ENCODE results near the gene SALL4. TPM values are rescaled to one million over a fixed set of nuclear protein-coding genes. Genes with fewer than 3 reads are reported as not detected.
"Not testable (repeated sequence)": the region's sequence is repeated elsewhere in the genome, so short reads cannot be mapped to it uniquely, and the experiment has no call there.

Gene SALL4
- total RNA-seq, 2 experiments from 2014 or later: 0.05 to 0.08 TPM

- H3K36me3 ChIP-seq (ENCODE audit: insufficient read depth, low read length): no peaks in the 10 kb centered on the region
- CTCF ChIA-PET: no interaction called here
Measured at GRCh38 chr20:51789434-51789833, 12.9 kb downstream of the SALL4 start.

GRCh38 chr20:51788822-51789221 is 13.5 kb downstream of the SALL4 start:
- intact Hi-C loops (cut with DNase I, micrococcal nuclease): no loop called here
- no peaks in the 10 kb centered on the region for H3K36me3 ChIP-seq (ENCODE audit: insufficient read depth, low read length)
- no peaks in the 10 kb centered on the region for H3K9me3 Mint-ChIP-seq
- no peak overlapping the region for H3K4me3 ChIP-seq (ENCODE audit: low read length)
- ATAC-seq (ENCODE audit: poor library complexity): no peak
- no peak for DNase-seq
- H3K27me3 ChIP-seq (ENCODE audit: control insufficient read depth in 1 of 2, insufficient read depth in 2 of 2, low read length in 2 of 2): no peaks in the 10 kb centered on the region
- TF ChIP-seq, protein P1, sequence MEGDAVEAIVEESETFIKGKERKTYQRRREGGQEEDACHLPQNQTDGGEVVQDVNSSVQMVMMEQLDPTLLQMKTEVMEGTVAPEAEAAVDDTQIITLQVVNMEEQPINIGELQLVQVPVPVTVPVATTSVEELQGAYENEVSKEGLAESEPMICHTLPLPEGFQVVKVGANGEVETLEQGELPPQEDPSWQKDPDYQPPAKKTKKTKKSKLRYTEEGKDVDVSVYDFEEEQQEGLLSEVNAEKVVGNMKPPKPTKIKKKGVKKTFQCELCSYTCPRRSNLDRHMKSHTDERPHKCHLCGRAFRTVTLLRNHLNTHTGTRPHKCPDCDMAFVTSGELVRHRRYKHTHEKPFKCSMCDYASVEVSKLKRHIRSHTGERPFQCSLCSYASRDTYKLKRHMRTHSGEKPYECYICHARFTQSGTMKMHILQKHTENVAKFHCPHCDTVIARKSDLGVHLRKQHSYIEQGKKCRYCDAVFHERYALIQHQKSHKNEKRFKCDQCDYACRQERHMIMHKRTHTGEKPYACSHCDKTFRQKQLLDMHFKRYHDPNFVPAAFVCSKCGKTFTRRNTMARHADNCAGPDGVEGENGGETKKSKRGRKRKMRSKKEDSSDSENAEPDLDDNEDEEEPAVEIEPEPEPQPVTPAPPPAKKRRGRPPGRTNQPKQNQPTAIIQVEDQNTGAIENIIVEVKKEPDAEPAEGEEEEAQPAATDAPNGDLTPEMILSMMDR (IDR thresholded peaks at IDR 0.05): no peak
- H3K4me1 ChIP-seq (ENCODE audit: insufficient read depth, low read length): no peaks in the 10 kb centered on the region
- H3K27me3 Mint-ChIP-seq: peaks cover 14% of the 10 kb centered on the region
- CTCF ChIA-PET: no interaction called here
- H3K4me1 Mint-ChIP-seq (ENCODE audit: low read depth): no peaks in the 10 kb centered on the region
- no peak overlapping the region for H3K4me3 Mint-ChIP-seq
- POLR2A ChIA-PET: no interaction called here
- H3K36me3 Mint-ChIP-seq (ENCODE audit: low read depth): no peaks in the 10 kb centered on the region
- H3K9me3 ChIP-seq (ENCODE audit: control insufficient read depth in 1 of 2, insufficient read depth in 1 of 2, low read length in 2 of 2): peaks cover 0 to 5% of the 10 kb centered on the region in 2 experiments
- H3K27ac Mint-ChIP-seq: no peak overlapping the region
- no peak overlapping the region for H3K27ac ChIP-seq (ENCODE audit: low read depth in 1 of 2, low read length in 2 of 2)

More at GRCh38 chr20:51789434-51789833, 12.9 kb downstream of the SALL4 start:
- intact Hi-C loops (cut with DNase I, micrococcal nuclease): no loop called here
- Histone ChIP-seq H3K9me3 (ENCODE audit: control insufficient read depth in 1 of 2, insufficient read depth in 1 of 2, low read length in 2 of 2) (peaks cover 0 to 5% of the 10 kb centered on the region in 2 experiments), H3K4me3 (ENCODE audit: low read length) (no peak overlapping the region), H3K27ac (ENCODE audit: low read depth in 1 of 2, low read length in 2 of 2) (no peak overlapping the region), H3K4me1 (ENCODE audit: insufficient read depth, low read length) (no peaks in the 10 kb centered on the region), H3K27me3 (ENCODE audit: control insufficient read depth in 1 of 2, insufficient read depth in 2 of 2, low read length in 2 of 2) (no peaks in the 10 kb centered on the region)
- H3K4me1 Mint-ChIP-seq (ENCODE audit: low read depth): no peaks in the 10 kb centered on the region
- no peaks in the 10 kb centered on the region for H3K36me3 Mint-ChIP-seq (ENCODE audit: low read depth)
- H3K9me3 Mint-ChIP-seq: no peaks in the 10 kb centered on the region
- no peak overlapping the region for H3K4me3 Mint-ChIP-seq
- no peak overlapping the region for H3K27ac Mint-ChIP-seq
- DNase-seq (no peak), ATAC-seq (ENCODE audit: poor library complexity) (no peak)
- POLR2A ChIA-PET: no interaction called here
- peaks cover 18% of the 10 kb centered on the region for H3K27me3 Mint-ChIP-seq
- TF ChIP-seq, protein P1 (IDR thresholded peaks at IDR 0.05): no peak

DNA sequence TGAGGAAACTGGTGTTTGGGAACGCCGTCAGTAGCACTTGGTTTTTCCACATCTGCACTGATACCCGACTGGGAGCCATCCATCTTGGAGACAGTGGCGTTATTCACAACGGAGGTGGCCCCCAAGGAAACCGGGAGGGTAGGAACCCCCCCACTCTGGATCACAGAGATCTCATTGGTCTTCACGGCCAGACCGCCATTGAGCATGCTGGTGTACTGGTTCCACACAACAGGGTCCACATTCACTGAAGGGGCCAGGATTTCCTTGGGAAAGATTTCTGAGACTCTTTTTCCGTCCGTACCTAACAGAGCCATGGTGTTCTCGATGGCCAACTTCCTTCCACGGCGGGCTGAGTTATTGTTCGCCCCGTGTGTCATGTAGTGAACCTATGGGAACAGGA is 18.0 kb downstream of the SALL4 start:
- Histone ChIP-seq H3K27me3 (ENCODE audit: control insufficient read depth in 1 of 2, insufficient read depth in 2 of 2, low read length in 2 of 2) (no peaks in the 10 kb centered on the region), H3K4me3 (ENCODE audit: low read length) (no peak overlapping the region), H3K9me3 (ENCODE audit: control insufficient read depth in 1 of 2, insufficient read depth in 1 of 2, low read length in 2 of 2) (no peaks in the 10 kb centered on the region), H3K27ac (ENCODE audit: low read depth in 1 of 2, low read length in 2 of 2) (no peak overlapping the region), H3K4me1 (ENCODE audit: insufficient read depth, low read length) (no peaks in the 10 kb centered on the region), H3K36me3 (ENCODE audit: insufficient read depth, low read length) (no peaks in the 10 kb centered on the region)
- CTCF ChIA-PET: no interaction called here
- Mint-ChIP-seq H3K36me3 (ENCODE audit: low read depth) (no peaks in the 10 kb centered on the region), H3K27me3 (peaks cover 5% of the 10 kb centered on the region), H3K9me3 (no peaks in the 10 kb centered on the region), H3K27ac (no peak overlapping the region), H3K4me1 (ENCODE audit: low read depth) (no peaks in the 10 kb centered on the region), H3K4me3 (no peak overlapping the region)
- DNase-seq (no peak), ATAC-seq (ENCODE audit: poor library complexity) (no peak)
- POLR2A ChIA-PET: no interaction called here
- TF ChIP-seq, protein P1 (IDR thresholded peaks at IDR 0.05): no peak
- intact Hi-C loops (cut with DNase I, micrococcal nuclease): no loop called here

GRCh38 chr20:51778229-51778759 is 24.0 kb downstream of the SALL4 start:
- H3K36me3 Mint-ChIP-seq (ENCODE audit: low read depth); H3K4me3 Mint-ChIP-seq; H3K27ac ChIP-seq (ENCODE audit: low read depth in 1 of 2, low read length in 2 of 2); H3K9me3 ChIP-seq (ENCODE audit: control insufficient read depth in 1 of 2, insufficient read depth in 1 of 2, low read length in 2 of 2); ATAC-seq (ENCODE audit: poor library complexity); H3K27me3 Mint-ChIP-seq; POLR2A ChIA-PET; H3K9me3 Mint-ChIP-seq; H3K4me3 ChIP-seq (ENCODE audit: low read length); CTCF ChIA-PET; H3K27ac Mint-ChIP-seq; H3K27me3 ChIP-seq (ENCODE audit: control insufficient read depth in 1 of 2, insufficient read depth in 2 of 2, low read length in 2 of 2); intact Hi-C loops (cut with DNase I, micrococcal nuclease); H3K36me3 ChIP-seq (ENCODE audit: insufficient read depth, low read length); DNase-seq; H3K4me1 Mint-ChIP-seq (ENCODE audit: low read depth); H3K4me1 ChIP-seq (ENCODE audit: insufficient read depth, low read length): not testable (repeated sequence)

Measured in CD4-positive, alpha-beta T cell (primary cell).